Fibroblast of skin of back (primary cell): ENCODE data around the gene HMGN5. TPM values are rescaled to one million over a fixed set of nuclear protein-coding genes. Genes with fewer than 3 reads are reported as not detected.

Source experiments
- DNase-seq: peaks from one replicate; pipeline ENCODE4 v3.0.0-alpha.2; 2013
- polyA plus RNA-seq, 2 experiments: library from polyadenylated mRNA; unstranded; fragments of 120-200 nt; gene quantifications; one replicate each; pipeline ENCODE4 v1.2.1, GENCODE V29; 2013; ENCODE audit not compliant: insufficient read length in 2 of 2

HMGN5 gene
- polyA plus RNA-seq (2013, experiment 1 of 2; ENCODE audit: insufficient read length), result 3.5 TPM
- polyA plus RNA-seq (2013, experiment 2 of 2; ENCODE audit: insufficient read length), result 3.5 TPM

DNA sequence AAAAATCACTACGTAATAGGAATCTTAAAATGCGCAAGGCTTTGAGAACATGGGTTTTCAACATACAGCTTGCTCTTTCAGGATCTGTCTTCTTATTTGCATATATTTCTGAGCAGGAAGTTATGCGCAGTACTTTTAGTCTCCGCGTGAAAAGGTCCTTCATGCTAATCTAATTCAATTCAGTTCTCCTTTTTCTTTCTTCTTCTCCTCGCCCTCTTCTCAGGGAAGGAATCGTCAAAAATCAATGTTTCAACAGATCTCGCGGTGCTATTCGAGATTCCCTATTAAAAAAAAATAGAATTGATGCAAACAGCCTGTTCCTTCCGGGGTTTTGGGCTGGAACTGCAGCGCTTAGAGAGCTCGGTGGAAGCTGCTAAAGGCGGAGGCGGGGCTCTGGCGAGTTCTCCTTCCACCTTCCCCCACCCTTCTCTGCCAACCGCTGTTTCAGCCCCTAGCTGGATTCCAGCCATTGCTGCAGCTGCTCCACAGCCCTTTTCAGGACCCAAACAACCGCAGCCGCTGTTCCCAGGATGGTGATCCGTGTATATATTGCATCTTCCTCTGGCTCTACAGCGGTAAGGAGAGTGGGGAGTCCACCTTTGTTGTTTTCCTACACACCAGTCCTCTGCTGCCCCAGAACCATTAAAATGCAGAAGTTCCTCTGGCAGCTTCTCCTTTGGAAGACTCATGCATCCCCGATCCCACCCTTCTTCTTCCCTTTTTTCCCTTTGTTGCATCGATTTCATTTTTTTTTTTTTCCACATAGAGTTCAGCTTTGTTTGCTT lies at the start of gene HMGN5, which contains the start of gene SH3BGRL:
HMGN5 (minus strand) TSS at position 243 of the 785 bp plus-strand sequence. CDS start 80,364 bp downstream, outside the sequence.
SH3BGRL (plus strand) TSS at position 432 of the 785 bp plus-strand sequence; CDS start at position 531, 99 bp downstream.
- peak; percentile 89 for DNase-seq

DNA sequence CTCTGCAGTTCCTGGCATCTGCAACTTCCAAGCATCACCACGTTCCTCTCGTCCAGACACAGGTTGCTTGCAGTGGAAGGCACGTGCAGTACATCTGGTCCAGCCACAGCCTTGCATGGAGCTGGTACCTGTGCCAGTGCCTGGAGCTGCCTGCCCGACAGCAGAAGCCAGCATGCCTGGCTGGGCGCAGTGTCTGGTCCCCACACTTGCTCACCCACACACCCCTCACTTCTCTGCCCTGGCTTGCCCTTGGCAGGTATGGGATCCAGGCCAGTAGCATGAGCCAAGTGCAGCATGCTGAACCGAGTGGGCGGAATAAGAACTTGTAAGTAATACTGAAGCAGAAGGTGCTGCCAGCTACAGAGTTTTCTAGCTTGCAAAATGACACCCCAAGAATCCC lies 40.0 kb upstream of the HMGN5 start:
- no peak for DNase-seq

GRCh38 chrX:81240701-81241331 lies 39.1 kb upstream of the HMGN5 start:
- no peak for DNase-seq

GRCh38 chrX:81238166-81238565 lies 36.5 kb upstream of the HMGN5 start:
- no peak for DNase-seq

GRCh38 chrX:81237516-81237915 lies 35.8 kb upstream of the HMGN5 start:
- DNase-seq, result no peak

- no peak for DNase-seq
These were observed 30.5 kb upstream of the HMGN5 start for GRCh38 chrX:81232218-81232617.

- DNase-seq, result no peak
These were observed 29.8 kb upstream of the HMGN5 start for GRCh38 chrX:81231476-81231875.

- no peak for DNase-seq
These were observed 28.2 kb upstream of the HMGN5 start for GRCh38 chrX:81229901-81230300.

- DNase-seq, result no peak
These were observed 27.5 kb upstream of the HMGN5 start for GRCh38 chrX:81229229-81229628.

DNA sequence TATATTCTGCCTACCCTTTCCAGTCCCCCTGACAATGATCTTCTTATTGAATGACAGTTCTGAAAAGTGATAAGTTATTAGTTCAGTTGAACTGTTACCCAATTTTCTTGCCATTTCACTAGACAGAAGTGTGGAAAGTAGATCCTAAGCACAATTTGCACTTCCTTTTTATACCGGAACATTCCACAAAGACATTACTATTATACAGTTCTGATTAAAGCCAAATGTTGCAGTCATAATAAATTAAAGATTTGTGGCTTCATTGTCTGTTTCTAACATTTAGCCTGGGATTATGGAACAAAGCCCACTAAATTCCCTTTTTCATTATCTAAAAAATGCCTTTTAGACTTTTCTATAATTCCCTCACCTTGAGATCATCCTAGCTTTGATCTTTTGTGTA lies 14.0 kb upstream of the HMGN5 start:
- no peak for DNase-seq

DNA sequence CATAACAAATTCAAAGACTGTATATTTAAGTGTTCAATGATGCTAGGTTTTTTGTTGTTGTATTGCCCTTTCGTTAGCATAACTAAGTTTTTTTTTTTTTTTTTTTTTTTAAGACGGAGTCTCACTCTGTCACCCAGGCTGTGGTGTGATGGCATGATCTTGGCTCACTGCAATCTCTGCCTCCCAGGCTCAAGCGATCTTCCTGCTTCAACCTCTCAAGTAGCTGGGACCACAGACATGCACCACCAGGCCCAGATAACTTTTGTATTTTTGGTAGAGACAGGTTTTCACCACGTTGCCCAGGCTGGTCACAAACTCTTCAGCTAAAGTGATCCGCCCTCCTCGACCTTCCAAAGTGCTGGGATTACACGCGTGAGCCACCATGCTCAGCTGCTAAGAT lies 7.2 kb upstream of the HMGN5 start:
- DNase-seq, result no peak

- no peak for DNase-seq
These were observed 4.8 kb upstream of the HMGN5 start for GRCh38 chrX:81206476-81206875.

GRCh38 chrX:81205551-81205950 lies 3.8 kb upstream of the HMGN5 start:
- DNase-seq, result no peak

- no peak for DNase-seq
These were observed 1.2 kb upstream of the HMGN5 start for GRCh38 chrX:81202943-81203342.

DNA sequence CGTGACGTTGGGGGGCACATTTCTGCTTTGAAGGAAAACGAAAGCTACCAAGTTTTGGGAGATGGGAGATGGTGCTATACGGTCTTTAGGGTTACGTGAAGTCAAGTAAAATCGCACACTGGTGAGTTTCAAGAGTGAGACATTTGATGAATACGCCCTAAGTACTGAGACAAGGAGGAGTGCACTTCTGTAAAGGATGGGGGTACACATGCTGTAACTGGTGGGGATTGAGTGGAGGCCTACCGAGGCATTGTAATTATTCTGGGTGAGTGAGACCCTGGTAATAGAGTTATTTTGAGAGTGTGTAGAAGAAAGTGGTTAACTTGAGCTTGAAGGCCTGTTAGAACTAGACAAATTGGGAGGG lies 725 bp upstream of the HMGN5 start:
- DNase-seq, result peak; percentile 5

GRCh38 chrX:81201071-81201470 lies 642 bp downstream of the HMGN5 start:
- DNase-seq, result peak; percentile 4

DNA sequence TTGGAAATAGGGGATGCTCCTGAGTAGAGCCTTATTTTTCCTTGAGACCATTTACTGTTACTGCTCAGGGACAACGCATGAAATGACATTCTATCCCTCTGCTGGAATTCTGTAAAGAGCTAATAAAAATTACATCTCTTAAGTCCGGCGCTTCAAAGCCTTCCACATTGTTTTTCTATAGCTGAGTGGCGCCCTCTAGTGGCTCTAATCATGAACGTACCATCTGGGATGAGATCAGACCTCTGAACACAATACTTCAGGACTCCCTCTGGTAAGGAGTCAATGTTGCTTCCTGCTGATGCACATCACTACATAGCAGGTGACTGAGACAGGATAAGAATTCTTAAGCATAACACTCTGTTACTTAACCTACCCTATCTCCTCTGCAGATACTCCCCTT lies 6.0 kb downstream of the HMGN5 start:
- DNase-seq, result peak; percentile 45

- DNase-seq, result no peak
These were observed 6.5 kb downstream of the HMGN5 start for GRCh38 chrX:81195259-81195658.

DNA sequence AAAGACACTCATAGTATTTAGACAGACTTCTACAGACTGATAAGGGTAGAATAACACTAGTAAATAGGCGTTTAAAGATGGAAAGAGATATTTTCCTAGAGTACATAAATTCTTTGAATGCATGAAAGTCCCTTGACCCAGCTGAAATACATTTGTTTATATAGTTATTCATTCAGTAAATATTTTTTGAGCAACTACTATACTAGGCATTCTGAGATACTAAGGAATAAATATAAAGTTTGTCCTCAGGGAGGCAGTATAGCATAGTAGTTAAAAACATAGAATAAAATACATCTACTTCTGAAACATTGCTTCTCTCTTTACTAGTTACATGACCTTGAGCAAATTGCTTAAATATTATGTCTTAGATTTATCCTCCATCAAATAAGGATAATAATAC lies 27.4 kb downstream of the HMGN5 start:
- DNase-seq, result peak; percentile 43

DNA sequence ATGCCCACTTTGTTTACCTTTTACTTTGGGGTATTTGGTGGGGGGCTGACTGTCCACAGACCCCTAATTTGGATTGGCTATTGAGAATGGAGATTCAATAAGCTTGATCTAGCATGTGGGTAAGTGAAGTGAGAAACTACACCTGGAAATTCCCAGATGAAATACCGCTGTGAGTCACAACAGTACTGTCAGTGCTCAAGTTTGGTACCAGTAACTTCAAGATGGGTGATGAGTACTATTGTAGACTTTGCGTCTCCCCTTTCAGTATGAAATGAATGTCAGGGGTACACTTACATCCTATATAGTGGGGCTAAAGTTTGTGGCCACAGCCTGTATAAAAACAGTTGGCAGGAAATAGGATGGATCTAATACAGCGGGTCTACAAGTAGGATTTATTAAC lies 33.3 kb downstream of the HMGN5 start:
- DNase-seq, result no peak

DNA sequence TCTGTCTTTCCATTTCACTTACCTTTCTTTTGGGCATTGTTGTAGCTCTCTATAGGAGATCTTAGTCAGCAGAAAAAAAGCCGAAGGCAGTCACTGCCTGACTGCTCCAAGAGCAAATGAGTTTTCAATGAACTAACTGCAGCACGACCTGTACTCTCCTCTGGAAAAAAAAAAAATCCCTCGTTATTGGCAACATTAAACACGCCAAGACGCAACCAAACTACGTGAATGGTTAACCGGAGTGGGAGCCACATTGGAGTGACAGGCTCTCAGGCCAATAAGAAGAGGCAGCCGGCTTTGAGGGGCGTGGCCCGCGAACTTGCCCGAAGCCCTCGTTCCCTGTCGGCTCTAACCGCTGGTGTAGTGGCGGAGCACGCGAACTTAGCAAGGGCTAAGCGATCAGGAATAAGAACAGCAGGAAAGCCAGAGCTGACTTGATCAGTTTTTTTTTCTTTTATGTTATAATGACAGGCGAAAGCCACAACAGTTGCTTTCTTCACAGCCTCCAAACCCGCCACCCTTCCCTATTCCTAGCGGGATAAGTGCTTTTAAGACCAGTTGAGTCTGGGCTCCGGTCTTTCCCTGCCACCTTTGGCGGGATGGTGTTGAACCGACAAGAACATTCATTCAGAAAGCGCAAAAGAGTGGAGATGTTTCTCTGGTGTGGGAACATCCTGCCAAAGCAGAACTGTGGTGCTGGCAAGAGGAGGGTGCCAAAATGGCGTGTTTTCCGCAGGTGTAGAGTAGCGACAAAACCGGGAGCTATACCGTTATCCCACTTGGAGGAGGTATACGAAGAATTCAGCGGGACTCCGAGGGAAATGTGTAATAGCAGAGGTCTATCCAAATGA lies 80.0 kb downstream of the HMGN5 start:
- DNase-seq, result peak; percentile 92

DNA sequence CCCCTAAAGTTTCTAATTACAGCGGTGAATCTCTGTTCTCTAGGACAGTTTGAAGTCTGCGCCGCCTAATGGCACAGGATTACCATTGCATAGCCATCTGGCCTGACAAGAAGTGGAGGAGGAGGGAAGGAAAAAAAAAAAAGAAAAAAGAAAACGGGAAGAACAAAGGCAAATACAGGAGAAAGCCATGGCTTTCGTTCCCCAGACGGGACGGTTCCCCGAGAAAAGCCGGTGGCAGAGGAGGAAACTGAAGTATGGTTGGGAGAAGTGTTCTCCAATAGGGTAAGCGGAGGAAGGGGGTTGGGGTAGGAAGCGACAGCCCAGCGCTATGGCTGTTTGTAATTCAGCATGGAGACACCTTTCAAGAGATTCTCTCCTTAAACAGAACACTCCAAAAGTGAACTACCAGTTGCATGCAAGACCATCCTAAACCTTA lies 80.8 kb downstream of the HMGN5 start:
- DNase-seq, result peak; percentile 62
